ENCODE measurements around the gene ZNF184. TPM values are rescaled to one million over a fixed set of nuclear protein-coding genes. Genes with fewer than 3 reads are reported as not detected.

The ZNF184 gene
- total and polyA plus RNA-seq, 2 of the 4 experiments (the other 2 are of a cell fraction): 2.8 to 8.1 TPM

DNA sequence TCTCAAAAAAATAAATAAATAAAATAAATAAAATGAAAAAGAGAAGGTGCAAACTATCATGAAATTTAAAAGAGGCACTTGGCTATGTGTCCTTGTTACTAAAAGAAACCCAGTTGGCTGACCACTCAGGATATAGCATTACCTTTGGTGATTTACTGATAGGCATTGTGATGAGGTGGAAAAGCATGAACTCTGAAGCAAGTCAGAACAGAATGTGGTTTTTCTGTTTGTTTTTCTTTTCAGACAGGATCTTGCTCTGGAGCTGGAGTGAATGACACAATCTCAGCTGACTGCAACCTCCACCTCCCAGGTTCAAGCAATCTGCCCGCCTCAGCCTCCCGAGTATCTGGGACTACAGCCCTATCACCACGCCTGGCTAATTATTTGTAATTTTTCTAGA, 31.9 kb downstream of the ZNF184 start:
- ATAC-seq (ENCODE audit: low read depth) (no peak), DNase-seq (peak; percentile 1)
- no peak overlapping the region for H3K4me2 ChIP-seq (ENCODE audit: low read depth, low read length)
- H3K9ac ChIP-seq (ENCODE audit: low read depth, low read length): no peak overlapping the region
- H4K8ac ChIP-seq (ENCODE audit: low read depth in 2 of 2, low read length in 2 of 2): no peak overlapping the region
- H2BK120ac ChIP-seq (ENCODE audit: low read depth, low read length): no peak overlapping the region
- H3K23ac ChIP-seq (ENCODE audit: low read depth, low read length): no peak overlapping the region
- H3K79me1 ChIP-seq (ENCODE audit: low read depth in 1 of 2, low read length in 2 of 2): no peaks in the 10 kb centered on the region
- no peak overlapping the region for H3K4me3 ChIP-seq (ENCODE audit: insufficient read depth, low read depth, low read length)
- no peaks in the 10 kb centered on the region for H3K36me3 ChIP-seq (ENCODE audit: control insufficient read depth, insufficient read depth, low read length)
- H2BK20ac ChIP-seq (ENCODE audit: low read depth, low read length): no peak overlapping the region
- H2AK5ac ChIP-seq (ENCODE audit: low read depth, low read length): no peak overlapping the region
- no peaks in the 10 kb centered on the region for H3K9me1 ChIP-seq (ENCODE audit: insufficient read depth, low read length)
- no CpG with 5 or more reads among the region's 3 CpGs for WGBS, 2 experiments (ENCODE audit: extremely low coverage in 2 of 2, insufficient read length in 1 of 2)
- H3K27ac ChIP-seq (ENCODE audit: insufficient read depth, low read length): no peak overlapping the region
- BruUV-seq (replicated peaks): no TSS peak
- dilution Hi-C loops (cut with HindIII; ENCODE audit: low sequenced_read_pairs, unreplicated experiment): no loop called here
- H4K5ac ChIP-seq (ENCODE audit: low read depth, low read length): no peak overlapping the region
- H3K56ac ChIP-seq (ENCODE audit: extremely low read depth, insufficient read depth, low read length): no peak overlapping the region
- TF ChIP-seq CHD1 (IDR thresholded peaks at IDR 0.05; ENCODE audit: low read depth, low read length) (no peak), FOS (IDR thresholded peaks at IDR 0.05; ENCODE audit: low read depth, low read length) (no peak), RFX5 (IDR thresholded peaks at IDR 0.05; ENCODE audit: low read depth, low read length) (no peak), MAFK (IDR thresholded peaks at IDR 0.05; ENCODE audit: low read depth, low read length) (no peak), MXI1 (IDR thresholded peaks at IDR 0.05; ENCODE audit: borderline replicate concordance, low read depth, low read length) (no peak), NFE2L2 (IDR thresholded peaks at IDR 0.05; ENCODE audit: low read depth, low read length) (no peak), CEBPB (IDR thresholded peaks at IDR 0.05; ENCODE audit: low read depth, low read length) (no peak), POLR2A (IDR thresholded peaks at IDR 0.05; ENCODE audit: low read depth, low read length) (no peak), MAZ (IDR thresholded peaks at IDR 0.05; ENCODE audit: borderline replicate concordance, low read depth, low read length) (no peak), SMC3 (IDR thresholded peaks at IDR 0.05; ENCODE audit: low read depth, low read length) (no peak), RAD21 (IDR thresholded peaks at IDR 0.05; ENCODE audit: low read length) (no peak), BHLHE40 (IDR thresholded peaks at IDR 0.05; ENCODE audit: low read depth, low read length) (no peak), RCOR1 (IDR thresholded peaks at IDR 0.05; ENCODE audit: insufficient replicate concordance, low read length) (no peak)
- TF ChIP-seq, protein P1, sequence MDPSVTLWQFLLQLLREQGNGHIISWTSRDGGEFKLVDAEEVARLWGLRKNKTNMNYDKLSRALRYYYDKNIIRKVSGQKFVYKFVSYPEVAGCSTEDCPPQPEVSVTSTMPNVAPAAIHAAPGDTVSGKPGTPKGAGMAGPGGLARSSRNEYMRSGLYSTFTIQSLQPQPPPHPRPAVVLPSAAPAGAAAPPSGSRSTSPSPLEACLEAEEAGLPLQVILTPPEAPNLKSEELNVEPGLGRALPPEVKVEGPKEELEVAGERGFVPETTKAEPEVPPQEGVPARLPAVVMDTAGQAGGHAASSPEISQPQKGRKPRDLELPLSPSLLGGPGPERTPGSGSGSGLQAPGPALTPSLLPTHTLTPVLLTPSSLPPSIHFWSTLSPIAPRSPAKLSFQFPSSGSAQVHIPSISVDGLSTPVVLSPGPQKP (IDR thresholded peaks at IDR 0.05; ENCODE audit: borderline replicate concordance, low read depth, low read length): no peak
- TF ChIP-seq, protein P2, sequence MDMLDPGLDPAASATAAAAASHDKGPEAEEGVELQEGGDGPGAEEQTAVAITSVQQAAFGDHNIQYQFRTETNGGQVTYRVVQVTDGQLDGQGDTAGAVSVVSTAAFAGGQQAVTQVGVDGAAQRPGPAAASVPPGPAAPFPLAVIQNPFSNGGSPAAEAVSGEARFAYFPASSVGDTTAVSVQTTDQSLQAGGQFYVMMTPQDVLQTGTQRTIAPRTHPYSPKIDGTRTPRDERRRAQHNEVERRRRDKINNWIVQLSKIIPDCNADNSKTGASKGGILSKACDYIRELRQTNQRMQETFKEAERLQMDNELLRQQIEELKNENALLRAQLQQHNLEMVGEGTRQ (IDR thresholded peaks at IDR 0.05; ENCODE audit: low read depth, low read length): no peak
- TF ChIP-seq, protein P3, sequence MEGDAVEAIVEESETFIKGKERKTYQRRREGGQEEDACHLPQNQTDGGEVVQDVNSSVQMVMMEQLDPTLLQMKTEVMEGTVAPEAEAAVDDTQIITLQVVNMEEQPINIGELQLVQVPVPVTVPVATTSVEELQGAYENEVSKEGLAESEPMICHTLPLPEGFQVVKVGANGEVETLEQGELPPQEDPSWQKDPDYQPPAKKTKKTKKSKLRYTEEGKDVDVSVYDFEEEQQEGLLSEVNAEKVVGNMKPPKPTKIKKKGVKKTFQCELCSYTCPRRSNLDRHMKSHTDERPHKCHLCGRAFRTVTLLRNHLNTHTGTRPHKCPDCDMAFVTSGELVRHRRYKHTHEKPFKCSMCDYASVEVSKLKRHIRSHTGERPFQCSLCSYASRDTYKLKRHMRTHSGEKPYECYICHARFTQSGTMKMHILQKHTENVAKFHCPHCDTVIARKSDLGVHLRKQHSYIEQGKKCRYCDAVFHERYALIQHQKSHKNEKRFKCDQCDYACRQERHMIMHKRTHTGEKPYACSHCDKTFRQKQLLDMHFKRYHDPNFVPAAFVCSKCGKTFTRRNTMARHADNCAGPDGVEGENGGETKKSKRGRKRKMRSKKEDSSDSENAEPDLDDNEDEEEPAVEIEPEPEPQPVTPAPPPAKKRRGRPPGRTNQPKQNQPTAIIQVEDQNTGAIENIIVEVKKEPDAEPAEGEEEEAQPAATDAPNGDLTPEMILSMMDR (conservative IDR thresholded peaks at IDR 0.05; ENCODE audit: low read depth, low read length): no peak
- POLR2A ChIA-PET (ENCODE audit: unreplicated experiment): no interaction called here
- no peak overlapping the region for H2AFZ ChIP-seq (replicated peaks; ENCODE audit: low read length, poor library complexity)
- H3K27me3 ChIP-seq (ENCODE audit: control insufficient read depth, insufficient read depth, low read length): no peaks in the 10 kb centered on the region
- H3K4me1 ChIP-seq (ENCODE audit: control insufficient read depth, insufficient read depth, low read length): no peaks in the 10 kb centered on the region
- no peak overlapping the region for H2BK15ac ChIP-seq (ENCODE audit: low read depth, low read length)
- H2AK9ac ChIP-seq (replicated peaks; ENCODE audit: low read depth, low read length, poor library complexity): no peak overlapping the region
- no peak overlapping the region for H3K18ac ChIP-seq (ENCODE audit: low read depth, low read length)
- no peak overlapping the region for H4K91ac ChIP-seq (ENCODE audit: insufficient read depth, low read depth, low read length)
- CTCF ChIA-PET: no interaction called here
- H4K20me1 ChIP-seq (ENCODE audit: insufficient read depth, low read length): no peaks in the 10 kb centered on the region
- peaks cover 2% of the 10 kb centered on the region; the same call in 1 of the 2 replicates for H3K9me3 ChIP-seq (ENCODE audit: control insufficient read depth, insufficient read depth, low read length)
- in situ Hi-C loops (cut with MboI; ENCODE audit: low sequenced_read_pairs): no loop called here
- intact Hi-C loops (cut with micrococcal nuclease): no loop called here
- H2BK5ac ChIP-seq (ENCODE audit: low read depth, low read length, poor library complexity, severe bottlenecking): no peak overlapping the region
- no peak overlapping the region for H3K4ac ChIP-seq (ENCODE audit: low read depth, low read length)
- H3K14ac ChIP-seq (replicated peaks; ENCODE audit: low read depth, low read length): no peak overlapping the region

Data from IMR-90 (cell line).